NCI-H345 treated with DMSO at 0.1 percent for 48 hours (cell line): ENCODE results near the gene MRPS26.
"Not testable (repeated sequence)": the region's sequence is repeated elsewhere in the genome, so short reads cannot be mapped to it uniquely, and the experiment has no call there.

Source experiments
- DNase-seq: peaks from one replicate; lab custom pipeline; 2025; ENCODE audit not compliant: unreplicated experiment; lab: John Stamatoyannopoulos, UW

Gene MRPS26

GRCh38 chr20:3072530-3073250, 26.8 kb downstream of the MRPS26 start:
- no peak for DNase-seq

GRCh38 chr20:3073251-3073643, 27.4 kb downstream of the MRPS26 start:
- DNase-seq: not testable (repeated sequence)

GRCh38 chr20:3074812-3075211, 29.0 kb downstream of the MRPS26 start:
- no peak for DNase-seq

- DNase-seq: not testable (repeated sequence)
Measured at GRCh38 chr20:3075315-3075714, 29.5 kb downstream of the MRPS26 start.

- DNase-seq: no peak
Measured at GRCh38 chr20:3077618-3078134, 31.8 kb downstream of the MRPS26 start.

- no peak for DNase-seq
Measured at GRCh38 chr20:3080939-3081388, 35.1 kb downstream of the MRPS26 start.

GRCh38 chr20:3081641-3082040, 35.8 kb downstream of the MRPS26 start:
- no peak for DNase-seq

- no peak for DNase-seq
Measured at GRCh38 chr20:3082306-3082951, 36.6 kb downstream of the MRPS26 start.

- no peak for DNase-seq
Measured at GRCh38 chr20:3082955-3083952, 37.4 kb downstream of the MRPS26 start.

- DNase-seq: no peak
Measured at GRCh38 chr20:3084283-3084985, 38.6 kb downstream of the MRPS26 start, which contains the start of gene AVP. TSS of gene AVP (minus strand) at chr20:3084724. CDS start at chr20:3084674, 50 bp downstream.

GRCh38 chr20:3084986-3085360, 39.1 kb downstream of the MRPS26 start:
- DNase-seq: no peak

- DNase-seq: no peak
Measured at GRCh38 chr20:3085571-3086072, 39.8 kb downstream of the MRPS26 start.

- no peak for DNase-seq
Measured at GRCh38 chr20:3088031-3088430, 42.2 kb downstream of the MRPS26 start.

GRCh38 chr20:3090565-3090964, 44.7 kb downstream of the MRPS26 start:
- DNase-seq: no peak

GRCh38 chr20:3092611-3093379, 46.9 kb downstream of the MRPS26 start:
- no peak for DNase-seq

GRCh38 chr20:3093861-3094361, 48.1 kb downstream of the MRPS26 start:
- DNase-seq: no peak

GRCh38 chr20:3094848-3095629, 49.2 kb downstream of the MRPS26 start:
- DNase-seq: no peak
